Cardiac ventricle fibroblast (primary cell): ENCODE measurements around the gene KLF13. TPM values are rescaled to one million over a fixed set of nuclear protein-coding genes. Genes with fewer than 3 reads are reported as not detected.

Experiments
- total RNA-seq: library from RNA; depleted of rRNA; stranded (reverse); fragments of >200 nt; gene quantifications from 2 replicates; pipeline ENCODE4 v1.2.3, GENCODE V29; 2015

KLF13 gene
- total RNA-seq, result 40.1 and 40.7 TPM in 2 replicates

DNA sequence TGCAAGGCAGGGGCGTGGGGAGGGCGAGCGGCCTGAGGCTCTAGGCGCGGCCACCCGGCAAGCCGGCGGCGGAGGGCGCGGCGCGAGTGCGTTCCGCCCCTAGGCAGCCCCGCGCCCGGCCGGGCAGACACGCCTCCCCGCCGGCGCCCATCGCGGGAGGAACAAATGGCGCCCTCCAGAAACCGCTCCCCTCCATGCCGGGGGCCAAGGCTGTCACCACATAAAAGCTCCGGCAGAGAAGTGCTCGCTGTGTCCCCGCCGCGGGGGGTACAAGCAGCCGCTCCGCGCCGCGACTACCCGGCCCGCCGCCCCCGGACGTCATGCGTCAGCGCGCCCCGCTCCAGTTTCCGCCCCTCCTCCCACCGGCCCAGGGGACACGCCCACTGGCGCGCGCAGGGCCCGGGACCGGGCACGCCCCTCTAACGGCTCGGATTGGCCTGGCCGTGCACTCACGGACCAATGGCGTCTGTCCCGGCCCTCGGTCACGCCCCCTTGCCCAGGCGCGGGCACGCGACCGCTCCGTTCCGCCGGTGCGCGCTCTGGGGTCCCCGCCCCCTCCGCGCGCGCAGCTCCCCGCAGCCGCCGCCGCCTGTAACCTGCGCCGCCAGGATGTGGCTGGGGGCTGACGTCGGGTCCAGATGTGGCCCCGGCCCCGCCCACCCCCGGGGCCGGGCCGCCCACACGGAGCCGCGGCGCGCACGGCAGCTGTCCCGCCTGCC is at the start of gene KLF13:
KLF13 (plus strand) TSS at position 680 of the 719 bp plus-strand sequence. CDS start 378 bp downstream, outside the sequence.

Other genes with a start within 250 kb of the KLF13 start
- not detected in 2 replicates for gene TRPM1, start 225.1 kb upstream of the KLF13 start, total RNA-seq